ENCODE measurements around the gene LMF2. TPM values are rescaled to one million over a fixed set of nuclear protein-coding genes. Genes with fewer than 3 reads are reported as not detected.
A peak's percentile ranks its signal among the peaks of the same experiment; 100 is the strongest.

Gene LMF2
- total RNA-seq, 2 experiments from 2014 or later: 107 to 114 TPM

DNA sequence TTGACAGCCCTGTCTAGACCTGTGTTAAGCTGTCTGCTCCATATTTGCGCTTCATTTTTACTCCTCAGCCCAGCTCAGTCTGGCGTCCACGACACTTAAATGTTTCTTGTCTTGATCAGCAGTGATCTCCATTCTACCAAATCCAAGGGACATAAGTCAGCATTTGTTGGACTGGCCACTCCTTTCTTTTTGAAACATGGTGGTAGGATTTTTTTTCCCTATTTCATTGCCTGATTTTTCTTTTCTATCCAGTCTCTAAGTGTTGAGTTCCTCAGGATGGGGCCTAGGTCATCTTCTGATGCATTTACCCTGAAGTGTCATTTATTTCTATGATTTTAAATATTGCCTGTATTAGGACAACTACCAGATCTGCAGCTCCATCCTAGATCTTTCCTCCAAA is 1.4 kb upstream of the LMF2 start:
- Histone ChIP-seq H3K36me3 (ENCODE audit: insufficient read depth, low read length) (peaks cover 28% of the 10 kb centered on the region), H3K27ac (ENCODE audit: low read depth in 1 of 2, low read length in 2 of 2) (peak overlapping the region; percentile 83 to 85), H3K27me3 (ENCODE audit: control insufficient read depth in 1 of 2, insufficient read depth in 2 of 2, low read length in 2 of 2) (no peaks in the 10 kb centered on the region), H3K4me3 (ENCODE audit: low read length) (peak overlapping the region; percentile 73), H3K4me1 (ENCODE audit: insufficient read depth, low read length) (peaks cover 38% of the 10 kb centered on the region), H3K9me3 (ENCODE audit: control insufficient read depth in 1 of 2, insufficient read depth in 1 of 2, low read length in 2 of 2) (no peaks in the 10 kb centered on the region)
- intact Hi-C loops (cut with DNase I, micrococcal nuclease): loop anchor here (1.0 to 10.0 kb wide), 8 partner anchors 16 to 264 kb away; partner anchors contain the start of genes SCO2 (in 2 of the 2), CHKB (in 1 of the 2), PPP6R2 (in 1 of the 2) and TUBGCP6 (in 1 of the 2)
- TF ChIP-seq, protein P1, sequence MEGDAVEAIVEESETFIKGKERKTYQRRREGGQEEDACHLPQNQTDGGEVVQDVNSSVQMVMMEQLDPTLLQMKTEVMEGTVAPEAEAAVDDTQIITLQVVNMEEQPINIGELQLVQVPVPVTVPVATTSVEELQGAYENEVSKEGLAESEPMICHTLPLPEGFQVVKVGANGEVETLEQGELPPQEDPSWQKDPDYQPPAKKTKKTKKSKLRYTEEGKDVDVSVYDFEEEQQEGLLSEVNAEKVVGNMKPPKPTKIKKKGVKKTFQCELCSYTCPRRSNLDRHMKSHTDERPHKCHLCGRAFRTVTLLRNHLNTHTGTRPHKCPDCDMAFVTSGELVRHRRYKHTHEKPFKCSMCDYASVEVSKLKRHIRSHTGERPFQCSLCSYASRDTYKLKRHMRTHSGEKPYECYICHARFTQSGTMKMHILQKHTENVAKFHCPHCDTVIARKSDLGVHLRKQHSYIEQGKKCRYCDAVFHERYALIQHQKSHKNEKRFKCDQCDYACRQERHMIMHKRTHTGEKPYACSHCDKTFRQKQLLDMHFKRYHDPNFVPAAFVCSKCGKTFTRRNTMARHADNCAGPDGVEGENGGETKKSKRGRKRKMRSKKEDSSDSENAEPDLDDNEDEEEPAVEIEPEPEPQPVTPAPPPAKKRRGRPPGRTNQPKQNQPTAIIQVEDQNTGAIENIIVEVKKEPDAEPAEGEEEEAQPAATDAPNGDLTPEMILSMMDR (IDR thresholded peaks at IDR 0.05): no peak
- ChIA-PET CTCF (interaction anchor here (2.0 to 3.6 kb wide), 5 partner anchors 11 to 112 kb away, joined by 5 to 42 read pairs (median 11); partner anchors contain the start of genes SCO2 and SYCE3), POLR2A (interaction anchor here (0.7 to 4.9 kb wide), 16 partner anchors 8 to 263 kb away, joined by 3 to 250 read pairs (median 10); partner anchors contain the start of genes ARSA, CHKB, KLHDC7B and SCO2)
- H3K4me1 Mint-ChIP-seq (ENCODE audit: low read depth): peaks cover 21% of the 10 kb centered on the region
- H3K36me3 Mint-ChIP-seq (ENCODE audit: low read depth): peaks cover 20% of the 10 kb centered on the region
- peak overlapping the region; percentile 95 for H3K27ac Mint-ChIP-seq
- no peaks in the 10 kb centered on the region for H3K27me3 Mint-ChIP-seq
- H3K4me3 Mint-ChIP-seq: peak overlapping the region; percentile 88
- DNase-seq (peak in 1 of 14 experiments; percentile 40), ATAC-seq (ENCODE audit: poor library complexity) (no peak)
- H3K9me3 Mint-ChIP-seq: no peaks in the 10 kb centered on the region

DNA sequence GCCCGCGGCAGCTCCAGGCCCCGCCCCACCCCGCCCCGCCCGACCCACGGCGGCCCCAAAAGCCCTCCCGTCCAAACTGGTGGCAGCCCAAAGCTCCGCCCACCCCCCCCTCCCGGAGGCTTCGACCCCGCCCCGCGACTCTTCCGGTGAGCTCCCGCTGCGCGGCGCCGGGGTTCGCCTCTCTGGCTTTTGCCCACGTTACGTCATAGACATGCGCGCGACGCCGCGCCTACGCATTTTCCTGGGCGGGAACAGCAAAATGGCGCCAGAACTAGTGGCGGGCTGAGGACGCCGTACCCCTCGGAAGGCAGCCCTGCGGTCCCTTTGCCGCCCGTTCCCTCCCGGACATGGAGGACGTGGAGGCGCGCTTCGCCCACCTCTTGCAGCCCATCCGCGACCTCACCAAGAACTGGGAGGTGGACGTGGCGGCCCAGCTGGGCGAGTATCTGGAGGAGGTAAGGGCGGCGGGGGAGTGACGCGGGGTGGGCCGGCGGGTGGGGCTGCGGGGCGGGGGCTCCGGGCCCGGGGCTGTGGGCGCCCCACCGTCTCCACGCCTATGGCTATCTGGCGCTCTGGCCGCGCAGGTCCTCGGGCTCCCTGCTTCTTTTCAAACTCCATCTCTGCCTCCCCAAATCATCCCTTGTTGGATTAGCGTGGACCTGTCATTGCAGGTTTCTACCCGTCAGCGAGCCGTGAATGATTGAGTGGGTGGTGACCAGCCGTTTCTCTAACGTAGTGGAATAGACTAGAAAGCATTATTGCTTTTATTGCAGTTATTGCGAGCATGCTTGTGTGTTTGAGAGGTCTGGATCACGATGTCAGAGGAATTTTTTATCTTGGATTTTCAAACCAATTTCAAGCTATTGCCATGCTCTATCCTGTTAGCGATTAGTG is 736 bp upstream of the LMF2 start, which contains the start of gene NCAPH2:
Gene NCAPH2 (plus strand): TSS at position 234 of the 894 bp plus-strand sequence. CDS start 114 bp downstream, at position 348.
- Histone ChIP-seq H3K9me3 (ENCODE audit: control insufficient read depth in 1 of 2, insufficient read depth in 1 of 2, low read length in 2 of 2) (no peaks in the 10 kb centered on the region), H3K27ac (ENCODE audit: low read depth in 1 of 2, low read length in 2 of 2) (peak within 1 kb of the TSS; percentile 89 to 92), H3K36me3 (ENCODE audit: insufficient read depth, low read length) (peaks cover 34% of the 10 kb centered on the region), H3K27me3 (ENCODE audit: control insufficient read depth in 1 of 2, insufficient read depth in 2 of 2, low read length in 2 of 2) (no peaks in the 10 kb centered on the region), H3K4me1 (ENCODE audit: insufficient read depth, low read length) (peaks cover 38% of the 10 kb centered on the region), H3K4me3 (ENCODE audit: low read length) (peak within 1 kb of the TSS; percentile 92)
- intact Hi-C loops (cut with DNase I, micrococcal nuclease): loop anchor here (1.0 to 10.0 kb wide), 10 partner anchors 17 to 263 kb away; partner anchors contain the start of genes SCO2 (in 2 of the 2), CHKB (in 1 of the 2), PPP6R2 (in 1 of the 2) and TUBGCP6 (in 1 of the 2)
- H3K27ac Mint-ChIP-seq: peak within 1 kb of the TSS; percentile 95
- POLR2A ChIA-PET: interaction anchor here (0.6 to 4.9 kb wide), 35 partner anchors 9 to 318 kb away, joined by 3 to 250 read pairs (median 5); partner anchors contain the start of genes ADM2, ARSA, CHKB and HDAC10
- no peaks in the 10 kb centered on the region for H3K27me3 Mint-ChIP-seq
- H3K4me3 Mint-ChIP-seq: peak within 1 kb of the TSS; percentile 94
- H3K9me3 Mint-ChIP-seq: no peaks in the 10 kb centered on the region
- CTCF ChIA-PET: interaction anchor here (0.9 to 3.6 kb wide), 7 partner anchors 10 to 112 kb away, joined by 3 to 42 read pairs (median 6); partner anchors contain the start of genes SCO2 and SYCE3
- DNase-seq (peak in 10 of 14 experiments; percentile 94 to 99 (median 97)), ATAC-seq (ENCODE audit: poor library complexity) (peak; percentile 75)
- TF ChIP-seq, protein P1 (IDR thresholded peaks at IDR 0.05): no peak
- peaks cover 20% of the 10 kb centered on the region for H3K36me3 Mint-ChIP-seq (ENCODE audit: low read depth)
- H3K4me1 Mint-ChIP-seq (ENCODE audit: low read depth): peaks cover 21% of the 10 kb centered on the region
